ENCODE measurements around the gene CALR3.
"Not testable (repeated sequence)": the region's sequence is repeated elsewhere in the genome, so short reads cannot be mapped to it uniquely, and the experiment has no call there.

CALR3 gene, protein sequence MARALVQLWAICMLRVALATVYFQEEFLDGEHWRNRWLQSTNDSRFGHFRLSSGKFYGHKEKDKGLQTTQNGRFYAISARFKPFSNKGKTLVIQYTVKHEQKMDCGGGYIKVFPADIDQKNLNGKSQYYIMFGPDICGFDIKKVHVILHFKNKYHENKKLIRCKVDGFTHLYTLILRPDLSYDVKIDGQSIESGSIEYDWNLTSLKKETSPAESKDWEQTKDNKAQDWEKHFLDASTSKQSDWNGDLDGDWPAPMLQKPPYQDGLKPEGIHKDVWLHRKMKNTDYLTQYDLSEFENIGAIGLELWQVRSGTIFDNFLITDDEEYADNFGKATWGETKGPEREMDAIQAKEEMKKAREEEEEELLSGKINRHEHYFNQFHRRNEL

DNA sequence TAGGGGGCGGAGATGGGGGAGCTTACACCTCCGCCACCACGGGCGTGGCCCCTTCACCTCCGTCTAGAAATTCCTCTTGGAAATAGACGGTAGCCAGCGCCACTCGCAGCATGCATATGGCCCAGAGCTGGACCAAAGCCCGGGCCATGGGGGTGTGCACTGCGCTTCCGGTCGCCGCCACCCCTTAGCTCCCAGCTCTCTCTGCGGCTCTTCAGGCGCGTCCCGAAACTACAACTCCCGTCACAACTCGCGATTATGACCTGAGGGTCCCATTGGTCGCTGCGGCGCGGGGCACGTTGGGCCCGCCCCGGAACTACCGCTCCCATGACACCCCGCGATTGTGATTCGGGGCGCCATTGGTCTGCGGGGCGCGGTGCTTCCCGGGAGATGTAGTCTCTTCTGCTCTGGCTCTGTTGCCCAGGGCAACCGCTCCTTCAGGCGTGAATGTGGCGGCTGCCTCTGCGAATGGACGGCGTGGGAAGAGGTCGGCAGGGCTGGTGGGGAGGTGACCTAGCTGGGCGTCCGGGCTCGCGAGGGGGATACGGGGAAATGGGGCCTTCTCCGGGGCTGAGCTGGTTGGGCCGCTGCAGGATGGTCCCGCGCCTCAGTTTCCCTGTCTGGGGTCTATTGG is at the start of gene CALR3, which contains the start of gene C19orf44:
Gene CALR3 (minus strand): TSS at position 186 of the 631 bp plus-strand sequence. CDS start 38 bp downstream, at position 148.
Gene C19orf44 (plus strand): TSS at position 413 of the 631 bp plus-strand sequence. CDS start 4,399 bp downstream, outside the sequence.
- CTCF ChIA-PET, result interaction anchor here (0.8 kb wide), 1 partner anchor 15 kb away, joined by 3 read pairs; no protein-coding TSS in a partner anchor
- Mint-ChIP-seq H3K27ac (peak within 1 kb of the TSS; percentile 17), H3K36me3 (peaks cover 1% of the 10 kb centered on the region), H3K4me3 (peak within 1 kb of the TSS; percentile 83), H3K9me3 (no peaks in the 10 kb centered on the region), H3K4me1 (peaks cover 28% of the 10 kb centered on the region), H3K27me3 (no peaks in the 10 kb centered on the region)
- DNase-seq, result peak; percentile 99

- peak overlapping the region; percentile 1 for H3K4me3 Mint-ChIP-seq
- no peak overlapping the region for H3K27ac Mint-ChIP-seq
- CTCF ChIA-PET, result no interaction called here
- peaks cover 19% of the 10 kb centered on the region for H3K36me3 Mint-ChIP-seq
- H3K9me3 Mint-ChIP-seq, result no peaks in the 10 kb centered on the region
- peaks cover 42% of the 10 kb centered on the region for H3K4me1 Mint-ChIP-seq
- DNase-seq, result no peak
- H3K27me3 Mint-ChIP-seq, result no peaks in the 10 kb centered on the region
Observed at GRCh38 chr19:16544473-16545231, 48.7 kb upstream of the CALR3 start.

DNA sequence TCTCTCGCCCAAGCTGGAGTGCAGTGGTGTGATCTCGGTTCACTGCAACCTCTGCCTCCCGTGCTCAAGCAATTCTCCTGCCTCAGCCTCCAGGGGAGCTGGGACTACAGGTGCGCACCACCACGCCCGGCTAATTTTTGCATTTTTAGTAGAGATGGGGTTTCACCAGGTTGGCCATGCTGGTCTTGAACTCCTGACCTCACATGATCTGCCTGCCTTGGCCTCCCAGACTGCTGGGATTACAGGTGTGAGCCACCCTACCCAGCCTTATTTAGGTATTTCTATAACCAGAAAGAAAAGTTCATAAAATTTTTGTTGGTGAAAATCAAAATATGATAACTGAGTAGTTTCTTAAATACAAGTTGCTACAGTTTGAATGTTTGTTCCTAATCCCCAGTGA is 47.8 kb upstream of the CALR3 start:
- Mint-ChIP-seq H3K4me1 (peaks cover 45% of the 10 kb centered on the region), H3K36me3 (peaks cover 23% of the 10 kb centered on the region), H3K27ac (peak overlapping the region; percentile 85), H3K4me3 (peak overlapping the region; percentile 87)
- CTCF ChIA-PET, result interaction anchor here (1.3 kb wide), 1 partner anchor 22 kb away, joined by 4 read pairs; no protein-coding TSS in a partner anchor
- not testable (repeated sequence) for H3K9me3 Mint-ChIP-seq, DNase-seq, H3K27me3 Mint-ChIP-seq

DNA sequence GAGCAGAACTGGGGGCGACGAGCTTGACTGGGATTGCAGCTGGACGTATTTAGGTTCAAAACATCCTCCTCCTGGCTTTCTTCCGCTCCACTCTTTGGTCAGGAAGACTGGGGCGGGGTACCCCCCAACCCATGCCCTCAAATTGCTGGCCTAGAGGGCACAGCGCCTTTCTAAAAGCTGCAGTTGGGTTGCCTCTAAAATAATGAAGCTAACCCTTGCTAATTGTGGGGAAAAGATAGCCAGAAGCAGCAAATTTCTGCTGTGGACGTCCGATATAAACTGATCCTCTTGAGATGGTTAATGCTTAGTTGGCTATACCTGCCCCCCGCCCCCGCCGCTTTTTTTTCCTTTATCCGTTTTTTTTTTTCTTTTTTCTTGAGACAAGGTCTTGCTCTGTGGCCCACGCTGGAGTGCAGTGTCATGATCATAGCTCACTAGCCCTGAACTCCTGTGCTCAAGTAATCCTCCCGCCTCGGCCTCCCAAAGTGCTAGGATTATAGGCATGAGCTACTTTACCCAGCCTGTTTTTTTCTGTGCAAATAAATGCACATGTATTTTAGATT is 47.0 kb upstream of the CALR3 start:
- Mint-ChIP-seq H3K27me3 (no peaks in the 10 kb centered on the region), H3K36me3 (peaks cover 31% of the 10 kb centered on the region), H3K9me3 (no peaks in the 10 kb centered on the region), H3K4me1 (peaks cover 53% of the 10 kb centered on the region), H3K27ac (peak overlapping the region; percentile 85), H3K4me3 (peak overlapping the region; percentile 87)
- DNase-seq, result peak; percentile 27
- CTCF ChIA-PET, result interaction anchor here (0.8 to 1.3 kb wide), 2 partner anchors 23 to 69 kb away, joined by 3 to 4 read pairs; no protein-coding TSS in a partner anchor

GRCh38 chr19:16542045-16542909 is 46.3 kb upstream of the CALR3 start, which contains the start of gene CHERP:
TSS of gene CHERP (minus strand) at chr19:16542437. CDS start at chr19:16542378, 59 bp downstream.
- peak; percentile 96 for DNase-seq
- Mint-ChIP-seq H3K4me3 (peak within 1 kb of the TSS; percentile 87), H3K27ac (peak within 1 kb of the TSS; percentile 85), H3K4me1 (peaks cover 57% of the 10 kb centered on the region), H3K27me3 (no peaks in the 10 kb centered on the region), H3K9me3 (no peaks in the 10 kb centered on the region), H3K36me3 (peaks cover 35% of the 10 kb centered on the region)
- CTCF ChIA-PET, result interaction anchor here (0.8 to 1.3 kb wide), 2 partner anchors 24 to 70 kb away, joined by 3 to 4 read pairs; no protein-coding TSS in a partner anchor

GRCh38 chr19:16541526-16542044 is 45.6 kb upstream of the CALR3 start:
- Mint-ChIP-seq H3K36me3 (peaks cover 40% of the 10 kb centered on the region), H3K4me1 (peaks cover 57% of the 10 kb centered on the region), H3K27me3 (no peaks in the 10 kb centered on the region), H3K27ac (peak overlapping the region; percentile 83), H3K9me3 (no peaks in the 10 kb centered on the region), H3K4me3 (peak overlapping the region; percentile 87)
- CTCF ChIA-PET, result no interaction called here
- DNase-seq, result peak; percentile 47

DNA sequence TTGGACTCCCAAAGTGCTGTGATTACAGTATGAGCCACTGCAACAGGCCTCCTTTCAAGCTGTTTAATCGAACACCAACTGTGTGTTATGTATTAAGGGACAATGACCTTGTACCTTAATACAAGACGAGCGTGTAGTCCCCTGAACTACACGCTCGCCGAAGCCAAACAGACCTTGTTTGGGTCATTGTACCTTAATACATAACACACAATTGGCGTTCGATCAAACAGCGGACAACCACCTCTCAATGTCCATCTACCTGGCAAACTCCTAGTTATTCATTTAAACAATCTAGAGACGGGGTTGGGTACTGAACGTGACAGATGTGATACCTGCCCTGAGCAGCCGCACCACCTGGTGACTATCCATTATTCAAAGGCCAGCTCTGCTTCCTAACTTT is 45.0 kb upstream of the CALR3 start:
- peaks cover 57% of the 10 kb centered on the region for H3K4me1 Mint-ChIP-seq

DNA sequence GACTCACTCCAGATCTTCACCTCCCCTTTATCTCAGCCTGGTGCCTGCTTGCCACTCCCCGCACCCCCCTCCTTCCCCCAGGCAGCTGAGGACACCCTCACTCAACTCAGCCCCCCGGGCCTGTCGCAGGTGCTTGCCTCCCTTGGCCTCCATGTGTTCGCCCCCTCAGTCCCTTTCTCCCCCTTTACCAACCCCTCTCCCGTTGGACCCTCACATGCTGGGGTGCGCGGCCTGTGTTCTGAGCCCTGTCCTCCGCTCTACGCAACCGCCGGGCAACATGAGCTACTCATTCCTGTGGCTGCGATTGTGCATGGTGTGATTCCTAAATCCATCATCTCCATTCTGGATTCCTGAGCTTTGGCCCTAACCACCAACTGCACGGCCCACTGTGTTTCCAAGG is 41.1 kb upstream of the CALR3 start:
- Mint-ChIP-seq H3K27me3 (no peaks in the 10 kb centered on the region), H3K36me3 (peaks cover 57% of the 10 kb centered on the region), H3K4me1 (peaks cover 37% of the 10 kb centered on the region), H3K9me3 (no peaks in the 10 kb centered on the region), H3K4me3 (no peak overlapping the region), H3K27ac (no peak overlapping the region)
- CTCF ChIA-PET, result no interaction called here
- DNase-seq, result no peak

More for the DNA sequence above, 45.0 kb upstream of the CALR3 start:
- Mint-ChIP-seq H3K36me3 (peaks cover 44% of the 10 kb centered on the region), H3K27me3 (no peaks in the 10 kb centered on the region), H3K27ac (peak overlapping the region; percentile 83), H3K9me3 (no peaks in the 10 kb centered on the region), H3K4me3 (peak overlapping the region; percentile 87)
- no peak for DNase-seq
- CTCF ChIA-PET, result no interaction called here

- no peaks in the 10 kb centered on the region for H3K9me3 Mint-ChIP-seq
- no peaks in the 10 kb centered on the region for H3K27me3 Mint-ChIP-seq
- H3K4me1 Mint-ChIP-seq, result peaks cover 30% of the 10 kb centered on the region
- no peak overlapping the region for H3K27ac Mint-ChIP-seq
- CTCF ChIA-PET, result no interaction called here
- peaks cover 61% of the 10 kb centered on the region for H3K36me3 Mint-ChIP-seq
- DNase-seq, result no peak
- H3K4me3 Mint-ChIP-seq, result no peak overlapping the region
Observed at GRCh38 chr19:16536130-16536529, 40.2 kb upstream of the CALR3 start.

GRCh38 chr19:16535381-16535780 is 39.4 kb upstream of the CALR3 start:
- CTCF ChIA-PET, result no interaction called here
- no peaks in the 10 kb centered on the region for H3K9me3 Mint-ChIP-seq
- H3K4me1 Mint-ChIP-seq, result peaks cover 23% of the 10 kb centered on the region
- no peak overlapping the region for H3K27ac Mint-ChIP-seq
- no peak for DNase-seq
- H3K36me3 Mint-ChIP-seq, result peaks cover 63% of the 10 kb centered on the region
- H3K27me3 Mint-ChIP-seq, result no peaks in the 10 kb centered on the region
- no peak overlapping the region for H3K4me3 Mint-ChIP-seq

DNA sequence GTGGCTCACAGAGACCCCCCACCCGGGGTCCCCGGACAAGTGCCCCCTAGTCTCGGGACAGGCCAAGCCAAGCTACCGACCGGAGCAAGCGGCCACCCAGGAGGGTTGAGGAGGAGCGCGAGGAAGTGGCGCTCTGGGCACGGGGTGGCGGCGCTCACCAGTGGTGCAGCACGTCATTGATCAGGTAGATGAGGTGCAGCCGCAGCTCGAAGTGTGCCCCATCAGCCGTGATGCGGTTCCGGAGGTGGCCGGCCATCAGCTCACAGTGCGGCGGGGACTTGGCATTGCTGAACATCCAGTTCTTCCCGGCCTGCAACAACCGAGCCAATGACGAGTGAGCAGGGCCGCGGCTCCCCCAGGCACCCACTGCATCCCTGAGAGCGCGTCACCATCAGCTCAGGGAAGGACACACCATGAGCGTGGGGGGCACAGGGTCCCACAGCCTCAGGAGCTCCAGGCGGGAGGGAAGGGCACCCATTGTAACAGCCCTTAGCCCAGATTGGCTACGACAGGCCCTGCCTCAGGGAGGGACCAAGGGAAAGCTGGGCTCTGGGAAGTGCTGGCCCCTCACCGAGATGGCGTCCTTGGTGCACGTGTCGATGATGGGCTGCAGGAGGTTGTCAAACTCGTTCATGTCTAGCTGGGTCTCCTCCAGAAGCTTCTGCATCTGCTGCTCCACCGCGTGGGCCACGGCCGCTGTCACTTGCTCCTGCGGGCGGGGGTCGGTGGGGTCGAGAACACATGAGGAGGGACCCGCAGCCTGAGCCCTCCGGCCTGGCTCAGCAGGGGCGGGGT is 36.7 kb upstream of the CALR3 start:
- no peak overlapping the region for H3K27ac Mint-ChIP-seq
- CTCF ChIA-PET, result no interaction called here
- no peaks in the 10 kb centered on the region for H3K9me3 Mint-ChIP-seq
- H3K27me3 Mint-ChIP-seq, result no peaks in the 10 kb centered on the region
- H3K36me3 Mint-ChIP-seq, result peaks cover 59% of the 10 kb centered on the region
- H3K4me3 Mint-ChIP-seq, result no peak overlapping the region
- no peak for DNase-seq
- H3K4me1 Mint-ChIP-seq, result peaks cover 2% of the 10 kb centered on the region

- peaks cover 55% of the 10 kb centered on the region for H3K36me3 Mint-ChIP-seq
- no peaks in the 10 kb centered on the region for H3K27me3 Mint-ChIP-seq
- H3K4me1 Mint-ChIP-seq, result no peaks in the 10 kb centered on the region
- H3K27ac Mint-ChIP-seq, result no peak overlapping the region
- H3K4me3 Mint-ChIP-seq, result no peak overlapping the region
- no peak for DNase-seq
- CTCF ChIA-PET, result no interaction called here
- no peaks in the 10 kb centered on the region for H3K9me3 Mint-ChIP-seq
Observed at GRCh38 chr19:16531380-16531669, 35.4 kb upstream of the CALR3 start.
